K562 (cell line): ENCODE measurements around the gene OR6S1. TPM values are rescaled to one million over a fixed set of nuclear protein-coding genes. Genes with fewer than 3 reads are reported as not detected.

Experiments
- ATAC-seq: fragments of 200-7000 bp; cut with Tn5 transposase; 3 replicates; pipeline ENCODE4 v1.9.1; 2020; ENCODE audit warnings: moderate library complexity
- BruUV-seq: library from RNA; stranded (reverse); fragments of 400-500 nt; replicated peaks from 2 replicates; lab custom pipeline; 2021; lab: Mats Ljungman, UMichigan
- CTCF ChIA-PET: fragments of 300-600 bp; formaldehyde crosslinking; extraction: SDS; loops from one replicate; lab custom pipeline; 2021; ENCODE audit warnings: low intra/inter-chr PET ratio; lab: Yijun Ruan, JAX
- POLR2A ChIA-PET: fragments of 300-600, 350-650 bp; sonication (Branson Sonifier 250); formaldehyde crosslinking; extraction: SDS; loops from one replicate; lab custom pipeline; 2021; ENCODE audit warnings: antibody characterized with exemption, inconsistent platforms; lab: Yijun Ruan, JAX
- DNase-seq, 4 experiments: peaks; one replicate each; pipeline versions ENCODE4 v3.0.0 to v3.0.0-alpha.2; 2011 to 2018; ENCODE audit warnings: low spot score in 3 of 4, mixed read lengths in 3 of 4; ENCODE audit errors: extremely low read depth in 1 of 4
- FAIRE-seq: peaks from 2 replicates; lab custom pipeline; 2011; peaks lifted over from hg19 to GRCh38; lab: Jason Lieb, UNC
- H2AFZ ChIP-seq: 2 replicates; pipeline ENCODE4 v1.6.0; 2011; ENCODE audit warnings: low read depth, low read length, control low read depth, inconsistent platforms
- H3K27ac ChIP-seq: fragments of 200-600 bp; 3 replicates; pipeline ENCODE4 v1.8.0; 2011; ENCODE audit warnings: low read depth, mild to moderate bottlenecking, control low read depth, inconsistent platforms, low read length, moderate library complexity, mixed read lengths; ENCODE audit errors: extremely low read depth
- H3K27me3 ChIP-seq, 2 experiments: fragments of 300-600 bp in 1 of 2; 2 replicates in 1 of 2; 3 replicates in 1 of 2; pipeline versions ENCODE4 v1.6.0 to v1.8.0; 2011; ENCODE audit warnings: inconsistent platforms in 2 of 2, low read length in 2 of 2, mild to moderate bottlenecking in 1 of 2, mixed read lengths in 1 of 2, moderate library complexity in 1 of 2; ENCODE audit not compliant: control insufficient read depth in 2 of 2, insufficient read depth in 2 of 2
- H3K36me3 ChIP-seq: fragments of 300-600 bp; 3 replicates; pipeline ENCODE4 v1.8.0; 2011; ENCODE audit warnings: mild to moderate bottlenecking, low read length, inconsistent platforms; ENCODE audit not compliant: control insufficient read depth, insufficient read depth
- H3K4me1 ChIP-seq, 2 experiments: fragments of 200-600 bp in 1 of 2; replicated peaks in 1 of 2; 2 replicates in 1 of 2; 3 replicates in 1 of 2; pipeline versions ENCODE4 v1.5.1 to v1.8.0; 2011; ENCODE audit warnings: inconsistent platforms in 2 of 2, low read length in 2 of 2, mild to moderate bottlenecking in 1 of 2, mixed read lengths in 1 of 2, moderate library complexity in 1 of 2; ENCODE audit not compliant: control insufficient read depth in 2 of 2, insufficient read depth in 2 of 2
- H3K4me2 ChIP-seq: 2 replicates; pipeline ENCODE4 v1.6.1; 2011; ENCODE audit warnings: low read length, control low read depth, inconsistent platforms, mixed read lengths; ENCODE audit not compliant: insufficient read depth
- H3K4me3 ChIP-seq: fragments of 200-600 bp; sonication (generic), shearing (Covaris generic); 2 replicates; pipeline ENCODE4 v1.5.1; 2016; ENCODE audit warnings: control low read depth, inconsistent platforms
- H3K79me2 ChIP-seq: fragments of 200-600 bp; 3 replicates; pipeline ENCODE4 v1.8.0; 2011; ENCODE audit warnings: low read length, inconsistent platforms; ENCODE audit not compliant: control insufficient read depth, insufficient read depth
- H3K9ac ChIP-seq, 2 experiments: 2 replicates each; pipeline versions ENCODE4 v1.6.0 to v1.6.1; 2011; ENCODE audit warnings: low read depth in 2 of 2, low read length in 2 of 2, control low read depth in 1 of 2, inconsistent platforms in 1 of 2, mild to moderate bottlenecking in 1 of 2, mixed read lengths in 1 of 2; ENCODE audit not compliant: insufficient read depth in 1 of 2
- H3K9me1 ChIP-seq: one replicate; pipeline ENCODE4 v1.6.0; 2011; ENCODE audit warnings: inconsistent platforms, mild to moderate bottlenecking, low read length, moderate library complexity; ENCODE audit not compliant: control insufficient read depth, insufficient read depth
- H3K9me3 ChIP-seq: replicated peaks from 2 replicates; pipeline ENCODE4 v1.5.1; 2011; ENCODE audit warnings: low read depth, low read length, inconsistent platforms; ENCODE audit not compliant: control insufficient read depth, insufficient read depth
- H4K20me1 ChIP-seq: replicated peaks from 2 replicates; pipeline ENCODE4 v1.6.1; 2011; ENCODE audit warnings: low read length, inconsistent platforms, mixed read lengths; ENCODE audit not compliant: control insufficient read depth, insufficient read depth
- BRF2 ChIP-seq: IDR thresholded peaks from 3 replicates; pipeline ENCODE4 v1.6.1; 2011; ENCODE audit warnings: borderline replicate concordance, mild to moderate bottlenecking; ENCODE audit not compliant: insufficient read length, insufficient read depth
- ESRRB ChIP-seq: fragments of 250-450 bp; sonication (Bioruptor Pico); IDR thresholded peaks from 2 replicates; pipeline ENCODE4 v1.5.0; 2020; ENCODE audit warnings: mild to moderate bottlenecking, moderate library complexity, borderline replicate concordance
- HMBOX1 ChIP-seq: sonication (generic); IDR thresholded peaks from 2 replicates; pipeline ENCODE4 v1.6.1; 2016
- HSF4 ChIP-seq: fragments of 250-450 bp; sonication (Bioruptor Pico); IDR thresholded peaks from 2 replicates; pipeline ENCODE4 v2.1.2; 2022; ENCODE audit warnings: mild to moderate bottlenecking, moderate library complexity, borderline replicate concordance
- TAF15 ChIP-seq: fragments of 200-400 bp; formaldehyde crosslinking; IDR thresholded peaks from 2 replicates; pipeline ENCODE4 v1.6.1; 2017; ENCODE audit warnings: mild to moderate bottlenecking, low read depth, low read length, moderate library complexity
- TBP ChIP-seq: optimal IDR thresholded peaks from 2 replicates; pipeline ENCODE3; 2011; ENCODE audit warnings: low read depth, low read length, improper control_type of control experiment
- THRAP3 ChIP-seq: fragments of 450-650 bp; IDR thresholded peaks from 2 replicates; pipeline ENCODE4 v1.6.1; 2016; ENCODE audit warnings: mild to moderate bottlenecking, inconsistent platforms, borderline replicate concordance
- XRCC3 ChIP-seq: fragments of 450-650 bp; IDR thresholded peaks from 2 replicates; pipeline ENCODE4 v1.6.1; 2017; ENCODE audit warnings: mild to moderate bottlenecking, moderate library complexity
- ZBTB7A ChIP-seq: IDR thresholded peaks from 2 replicates; pipeline ENCODE4 v1.6.1; 2011; ENCODE audit warnings: low read depth, mild to moderate bottlenecking, low read length, moderate library complexity, borderline replicate concordance; ENCODE audit not compliant: control insufficient read depth
- ZKSCAN3 ChIP-seq: fragments of 250-450 bp; sonication (Bioruptor Pico); IDR thresholded peaks from 2 replicates; pipeline ENCODE4 v1.4.0; 2020
- ZNF282 ChIP-seq: sonication (generic); formaldehyde crosslinking; IDR thresholded peaks from 2 replicates; pipeline ENCODE4 v1.8.1; 2023; ENCODE audit warnings: missing genetic modification reagents
- ZNF518B ChIP-seq: fragments of 250-450 bp; sonication (Bioruptor Pico); IDR thresholded peaks from 2 replicates; pipeline ENCODE4 v1.5.0; 2021; ENCODE audit warnings: mild to moderate bottlenecking, moderate library complexity
- ZNF785 ChIP-seq: fragments of 250-450 bp; sonication (Bioruptor Pico); IDR thresholded peaks from 2 replicates; pipeline ENCODE4 v1.4.0; 2020; ENCODE audit warnings: mild to moderate bottlenecking
- WGBS: fragments of 100-300 bp; shearing (Covaris generic); methylation state at CpG from one replicate; pipeline ENCODE4 v1.1.6; 2016; ENCODE audit warnings: low coverage, mixed read lengths; ENCODE audit not compliant: insufficient coverage; ENCODE audit errors: missing lambda C conversion rate; 5-methylcytosine and 5-hydroxymethylcytosine counted together
- in situ Hi-C: fragments of 300-500 bp; cut with MboI; formaldehyde crosslinking; loops from 4 replicates; pipeline ENCODE4 v1.15.0; 2018; ENCODE audit warnings: inconsistent platforms, mixed read lengths
- intact Hi-C: fragments of 100-400 bp; cut with micrococcal nuclease; formaldehyde crosslinking; loops from 2 replicates; pipeline ENCODE4 v1.14.2; 2022
- polyA plus RNA-seq, 8 experiments: library from polyadenylated mRNA; depleted of rRNA in 4 of 8; stranded (reverse) in 5 of 8; unstranded in 3 of 8; fragments of >200 nt; fragmentation: Nextera tagmentation in 2 of 8; fragmentation: Illumina TruSeq in 1 of 8; extraction: Ambion mirVana in 2 of 8; extraction: Trizol in 1 of 8; gene quantifications; 2 replicates each; pipeline versions ENCODE4 v1.2.1 to v1.2.3, GENCODE V29; 2011 to 2014; ENCODE audit warnings: inconsistent platforms in 1 of 8, missing spikeins in 1 of 8
- total RNA-seq, 7 experiments: library from RNA; depleted of rRNA in 6 of 7; stranded (reverse); fragments of >200 nt in 6 of 7; fragmentation: Illumina TruSeq in 2 of 7; extraction: Trizol in 2 of 7; gene quantifications; 2 replicates each; pipeline versions ENCODE4 v1.2.1 to v1.2.3, GENCODE V29; 2011 to 2021; ENCODE audit warnings: low replicate concordance in 1 of 7
- TF ChIP-seq, protein P1 (sequence below): fragments of 450-650 bp; conservative IDR thresholded peaks from 2 replicates; pipeline ENCODE4 v1.6.1; 2016; ENCODE audit warnings: missing genetic modification characterization, low read depth, mild to moderate bottlenecking, missing compliant biosample characterization, moderate library complexity

Gene OR6S1
- total and polyA plus RNA-seq, 9 of the 15 experiments (the other 6 are each of a cell fraction or from before 2014, with no cell fraction given): not detected

- in situ Hi-C loops: loop anchor here (5.0 kb wide), 1 partner anchor 49 kb away; the partner anchor contains the start of gene RNASE4
- Histone ChIP-seq H3K27me3 (peaks cover 4 to 5% of the 10 kb centered on the region in 2 experiments; a peak in 1 of 5 replicates), H3K9ac (peak overlapping the region in 1 of 2 experiments; percentile 79; a peak in 1 of 4 replicates), H3K4me2 (peak overlapping the region; percentile 78), H3K79me2 (no peaks in the 10 kb centered on the region), H3K4me1 (peaks cover 5 to 7% of the 10 kb centered on the region in 2 experiments; a peak in 4 of 5 replicates), H3K9me3 (no peaks in the 10 kb centered on the region), H3K36me3 (no peaks in the 10 kb centered on the region), H4K20me1 (peaks cover 6% of the 10 kb centered on the region; the same call in 1 of the 2 replicates), H3K4me3 (peak overlapping the region; percentile 40), H3K9me1 (no peaks in the 10 kb centered on the region), H3K27ac (no peak overlapping the region), H2AFZ (peak overlapping the region; percentile 58; the same call in 1 of the 2 replicates)
- FAIRE-seq: peak; percentile 93
- intact Hi-C loops: loop anchor here (1.0 to 2.0 kb wide), 2 partner anchors 8 to 50 kb away; no protein-coding TSS in a partner anchor
- TSS peak; percentile 100 for BruUV-seq
- ChIA-PET POLR2A (no interaction called here), CTCF (interaction anchor here (0.6 kb wide), 1 partner anchor 26 kb away, joined by 5 read pairs; no protein-coding TSS in a partner anchor)
- DNase-seq: peak; percentile 70 to 91 (median 82)
- 19% methylated on average over 41 of the region's 45 CpGs for WGBS
- ATAC-seq: peak; percentile 85
- TF ChIP-seq, protein P1, sequence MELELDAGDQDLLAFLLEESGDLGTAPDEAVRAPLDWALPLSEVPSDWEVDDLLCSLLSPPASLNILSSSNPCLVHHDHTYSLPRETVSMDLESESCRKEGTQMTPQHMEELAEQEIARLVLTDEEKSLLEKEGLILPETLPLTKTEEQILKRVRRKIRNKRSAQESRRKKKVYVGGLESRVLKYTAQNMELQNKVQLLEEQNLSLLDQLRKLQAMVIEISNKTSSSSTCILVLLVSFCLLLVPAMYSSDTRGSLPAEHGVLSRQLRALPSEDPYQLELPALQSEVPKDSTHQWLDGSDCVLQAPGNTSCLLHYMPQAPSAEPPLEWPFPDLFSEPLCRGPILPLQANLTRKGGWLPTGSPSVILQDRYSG: no peak
- TF ChIP-seq ZNF785 (CRISPR knock-in tag) (no peak), ZBTB7A (no peak), ZNF518B (CRISPR knock-in tag) (no peak), ZNF282 (CRISPR knock-in tag) (no peak), TAF15 (no peak), TBP (peak; percentile 100), BRF2 (no peak), ZKSCAN3 (CRISPR knock-in tag) (no peak), HMBOX1 (peak; percentile 97), HSF4 (no peak), THRAP3 (no peak; the same call in 1 of the 2 replicates), ESRRB (no peak), XRCC3 (no peak)
Observed at GRCh38 chr14:20632831-20633691, 8.4 kb downstream of the OR6S1 start.
